Heart left ventricle (tissue), 13 donors: ENCODE results near the gene WHRN.

Experiments used
- POLR2A ChIP-seq, 2 donors: fragments of 450-650 bp; IDR thresholded peaks; one replicate each; pipeline ENCODE4 v1.6.1; 2017; ENCODE audit warnings: antibody characterized with exemption in 2 of 2, mild to moderate bottlenecking in 2 of 2, moderate library complexity in 2 of 2
- TF ChIP-seq, protein P1 (sequence below), 12 donors: fragments of 200-600 bp; sonication (generic) in 4 of 12; IDR thresholded peaks; one replicate each; pipeline versions ENCODE4 v1.5.0 to v1.8.0; 2018 to 2022; ENCODE audit warnings: antibody characterized with exemption in 12 of 12, mild to moderate bottlenecking in 5 of 12
- donor health status: ischemic (EF 13 %, LVEDD 7.1; RV severe dilation, severe dysfunction).
- donor health status: DM: no; HTN: yes; CAD: no.
- donor health status: DM: no; HTN: no; CAD: no.
- donor health status: ischemic (EF 25% LVEDD 6.9; RV normal size, moderate dysfunction).
- donor health status: ischemic (EF 25% LVEDD 5.7; RV mildly dilated, moderate dysfunction).
- donor health status: ischemic (EF 35%, LVEDD 5.7; RV mildly dilated, moderate dysfunction).
- donor health status: nonischemic (EF 11% LVEDD 7.7; RV severe dilation, severe dysfunction).
- donor health status: DM: yes; HTN: yes; CAD: no.
- donor health status: PGD.
- donor health status: ischemic (EF 29% LVEDD 5.4; RV normal size, mild dysfunction).
- donor health status: nonischemic (EF 23%, LVEDD 6.1; RV moderate dilation, normal function).

DNA sequence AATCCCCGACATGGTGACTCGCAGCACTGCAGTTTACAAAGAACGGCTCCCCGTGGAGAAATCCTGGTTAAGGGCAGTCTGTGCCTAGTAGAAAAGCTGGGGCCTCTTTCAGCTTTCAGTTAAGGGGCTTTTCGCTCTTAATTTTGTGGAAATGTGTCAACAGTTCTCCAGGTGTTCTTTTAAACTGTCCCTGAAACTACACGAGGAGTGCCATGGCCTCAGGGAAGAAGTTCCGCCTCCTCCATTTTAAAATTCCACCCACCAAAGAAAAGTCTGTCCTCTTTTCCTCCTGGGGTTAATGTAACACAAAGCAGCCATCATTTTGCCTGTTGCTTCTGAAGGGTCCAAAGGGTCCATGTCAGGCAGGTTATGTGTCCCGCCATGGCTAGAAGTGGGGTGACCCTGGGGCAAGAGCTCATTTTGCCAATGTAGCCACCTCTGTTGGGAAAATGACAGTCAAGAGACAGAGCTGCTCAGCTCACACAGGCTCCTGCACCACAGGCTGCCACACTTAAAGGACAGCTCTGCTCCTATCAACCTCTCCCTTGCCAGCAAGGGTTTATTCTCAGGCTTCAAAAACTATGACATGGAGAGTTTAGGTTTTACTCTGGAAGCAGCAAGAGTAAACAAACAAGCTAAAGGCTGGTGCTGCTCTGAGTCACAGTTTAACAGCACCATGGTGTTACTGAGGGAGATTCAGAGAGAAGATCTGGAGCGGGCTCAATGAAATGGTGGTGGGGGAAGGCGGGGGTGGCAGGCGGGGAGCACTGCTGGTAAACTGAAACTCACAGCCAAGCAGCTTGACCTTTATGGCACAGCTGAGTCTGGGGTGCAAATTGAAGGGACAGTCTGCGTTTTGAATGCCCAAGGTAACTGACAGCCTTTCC is 3.2 kb downstream of the WHRN start:
- no peak for TF ChIP-seq POLR2A (IDR thresholded peaks at IDR 0.05)
- TF ChIP-seq, protein P1, sequence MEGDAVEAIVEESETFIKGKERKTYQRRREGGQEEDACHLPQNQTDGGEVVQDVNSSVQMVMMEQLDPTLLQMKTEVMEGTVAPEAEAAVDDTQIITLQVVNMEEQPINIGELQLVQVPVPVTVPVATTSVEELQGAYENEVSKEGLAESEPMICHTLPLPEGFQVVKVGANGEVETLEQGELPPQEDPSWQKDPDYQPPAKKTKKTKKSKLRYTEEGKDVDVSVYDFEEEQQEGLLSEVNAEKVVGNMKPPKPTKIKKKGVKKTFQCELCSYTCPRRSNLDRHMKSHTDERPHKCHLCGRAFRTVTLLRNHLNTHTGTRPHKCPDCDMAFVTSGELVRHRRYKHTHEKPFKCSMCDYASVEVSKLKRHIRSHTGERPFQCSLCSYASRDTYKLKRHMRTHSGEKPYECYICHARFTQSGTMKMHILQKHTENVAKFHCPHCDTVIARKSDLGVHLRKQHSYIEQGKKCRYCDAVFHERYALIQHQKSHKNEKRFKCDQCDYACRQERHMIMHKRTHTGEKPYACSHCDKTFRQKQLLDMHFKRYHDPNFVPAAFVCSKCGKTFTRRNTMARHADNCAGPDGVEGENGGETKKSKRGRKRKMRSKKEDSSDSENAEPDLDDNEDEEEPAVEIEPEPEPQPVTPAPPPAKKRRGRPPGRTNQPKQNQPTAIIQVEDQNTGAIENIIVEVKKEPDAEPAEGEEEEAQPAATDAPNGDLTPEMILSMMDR (IDR thresholded peaks at IDR 0.05): no peak
